PC-9 (cell line): ENCODE measurements around the gene FUT4. TPM values are rescaled to one million over a fixed set of nuclear protein-coding genes. Genes with fewer than 3 reads are reported as not detected.

Experiments
- BruUV-seq: library from RNA; stranded (reverse); fragments of 400-500 nt; replicated peaks from 2 replicates; lab custom pipeline; 2021; lab: Mats Ljungman, UMichigan
- CTCF ChIA-PET: fragments of 300-600 bp; sonication (Branson Sonifier 250); formaldehyde crosslinking; loops from one replicate; lab custom pipeline; 2022; ENCODE audit warnings: antibody characterized with exemption; lab: Charles Lee
- POLR2A ChIA-PET: fragments of 300-600 bp; sonication (Branson Sonifier 250); formaldehyde crosslinking; loops from one replicate; lab custom pipeline; 2022; ENCODE audit warnings: antibody characterized with exemption; ENCODE audit not compliant: unreplicated experiment; lab: Charles Lee
- DNase-seq, 2 experiments: peaks; one replicate each; pipeline versions ENCODE4 v3.0.0 to v3.0.0-alpha.2; 2015 to 2022; ENCODE audit warnings: mixed read lengths in 1 of 2
- H2AFZ ChIP-seq: fragments of 200-600 bp; sonication (generic); 2 replicates; pipeline ENCODE4 v1.8.1; 2017; ENCODE audit warnings: antibody characterized with exemption
- H3F3A ChIP-seq: fragments of 200-600 bp; sonication (generic); 2 replicates; pipeline ENCODE4 v1.8.1; 2017; ENCODE audit warnings: antibody characterized with exemption, mild to moderate bottlenecking, low read depth; ENCODE audit not compliant: insufficient read depth
- H3K27ac ChIP-seq: fragments of 200-600 bp; sonication (generic); 2 replicates; pipeline ENCODE4 v1.6.1; 2016; ENCODE audit warnings: mixed run types
- H3K27me3 ChIP-seq: fragments of 200-600 bp; sonication (generic); 2 replicates; pipeline ENCODE4 v1.6.1; 2016; ENCODE audit warnings: low read depth, mixed run types; ENCODE audit not compliant: insufficient read depth
- H3K36me3 ChIP-seq: fragments of 200-600 bp; sonication (generic); 2 replicates; pipeline ENCODE4 v1.6.1; 2016; ENCODE audit warnings: low read depth, mixed run types
- H3K4me1 ChIP-seq: fragments of 200-600 bp; sonication (generic); replicated peaks from 2 replicates; pipeline ENCODE4 v1.6.1; 2016; ENCODE audit warnings: mixed run types; ENCODE audit not compliant: insufficient read depth
- H3K4me2 ChIP-seq: fragments of 200-600 bp; sonication (generic); 2 replicates; pipeline ENCODE4 v1.6.1; 2017; ENCODE audit warnings: mixed run types
- H3K4me3 ChIP-seq: fragments of 200-600 bp; sonication (generic); 2 replicates; pipeline ENCODE4 v1.6.1; 2016; ENCODE audit warnings: mixed run types
- H3K79me2 ChIP-seq: fragments of 200-600 bp; sonication (generic); 2 replicates; pipeline ENCODE4 v1.6.1; 2017; ENCODE audit warnings: low read depth, mixed run types
- H3K9me2 ChIP-seq: fragments of 200-600 bp; sonication (generic); 2 replicates; pipeline ENCODE4 v1.8.1; 2017; ENCODE audit warnings: mild to moderate bottlenecking; ENCODE audit not compliant: insufficient read depth
- H3K9me3 ChIP-seq: fragments of 200-600 bp; sonication (generic); 2 replicates; pipeline ENCODE4 v1.8.1; 2016; ENCODE audit warnings: low read depth; ENCODE audit not compliant: insufficient read depth
- H4K20me1 ChIP-seq: fragments of 200-600 bp; sonication (generic); 2 replicates; pipeline ENCODE4 v1.8.1; 2017; ENCODE audit not compliant: insufficient read depth
- EZH2 ChIP-seq: fragments of 200-600 bp; sonication (generic); IDR thresholded peaks from 2 replicates; pipeline ENCODE4 v1.8.0; 2017; ENCODE audit warnings: antibody characterized with exemption, low read depth
- intact Hi-C: fragments of 100-400 bp; cut with micrococcal nuclease; formaldehyde crosslinking; loops from one replicate; pipeline ENCODE4 v1.10.0; 2022; ENCODE audit not compliant: unreplicated experiment
- total RNA-seq: library from RNA; stranded (reverse); gene quantifications from 2 replicates; pipeline ENCODE4 v1.2.3, GENCODE V29; 2021
- TF ChIP-seq, protein P1 (sequence below): fragments of 200-600 bp; sonication (generic); conservative IDR thresholded peaks from 2 replicates; pipeline ENCODE4 v1.6.1; 2017; ENCODE audit warnings: mixed run types, antibody characterized with exemption, mild to moderate bottlenecking, moderate library complexity

Gene FUT4
- total RNA-seq, 1 experiment from 2014 or later = 1.9 TPM

GRCh38 chr11:94595076-94595475 lies 51.4 kb downstream of the FUT4 start:
- H3K4me1 ChIP-seq = peaks cover 4% of the 10 kb centered on the region; the same call in 1 of the 2 replicates
- POLR2A ChIA-PET = no interaction called here
- no peak overlapping the region for H2AFZ ChIP-seq
- no peaks in the 10 kb centered on the region for H4K20me1 ChIP-seq
- H3K4me3 ChIP-seq = no peak overlapping the region
- CTCF ChIA-PET = no interaction called here
- H3K36me3 ChIP-seq = no peaks in the 10 kb centered on the region
- H3K9me3 ChIP-seq = no peaks in the 10 kb centered on the region
- no peak for DNase-seq
- H3K79me2 ChIP-seq = no peaks in the 10 kb centered on the region
- no peaks in the 10 kb centered on the region for H3K27me3 ChIP-seq
- no peaks in the 10 kb centered on the region; the same call in 1 of the 2 replicates for H3F3A ChIP-seq
- no peak for TF ChIP-seq EZH2
- TF ChIP-seq, protein P1, sequence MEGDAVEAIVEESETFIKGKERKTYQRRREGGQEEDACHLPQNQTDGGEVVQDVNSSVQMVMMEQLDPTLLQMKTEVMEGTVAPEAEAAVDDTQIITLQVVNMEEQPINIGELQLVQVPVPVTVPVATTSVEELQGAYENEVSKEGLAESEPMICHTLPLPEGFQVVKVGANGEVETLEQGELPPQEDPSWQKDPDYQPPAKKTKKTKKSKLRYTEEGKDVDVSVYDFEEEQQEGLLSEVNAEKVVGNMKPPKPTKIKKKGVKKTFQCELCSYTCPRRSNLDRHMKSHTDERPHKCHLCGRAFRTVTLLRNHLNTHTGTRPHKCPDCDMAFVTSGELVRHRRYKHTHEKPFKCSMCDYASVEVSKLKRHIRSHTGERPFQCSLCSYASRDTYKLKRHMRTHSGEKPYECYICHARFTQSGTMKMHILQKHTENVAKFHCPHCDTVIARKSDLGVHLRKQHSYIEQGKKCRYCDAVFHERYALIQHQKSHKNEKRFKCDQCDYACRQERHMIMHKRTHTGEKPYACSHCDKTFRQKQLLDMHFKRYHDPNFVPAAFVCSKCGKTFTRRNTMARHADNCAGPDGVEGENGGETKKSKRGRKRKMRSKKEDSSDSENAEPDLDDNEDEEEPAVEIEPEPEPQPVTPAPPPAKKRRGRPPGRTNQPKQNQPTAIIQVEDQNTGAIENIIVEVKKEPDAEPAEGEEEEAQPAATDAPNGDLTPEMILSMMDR = no peak
- H3K9me2 ChIP-seq = peaks cover 4% of the 10 kb centered on the region; the same call in 1 of the 2 replicates
- intact Hi-C loops = no loop called here
- H3K4me2 ChIP-seq = no peak overlapping the region
- BruUV-seq = no TSS peak
- H3K27ac ChIP-seq = no peak overlapping the region

DNA sequence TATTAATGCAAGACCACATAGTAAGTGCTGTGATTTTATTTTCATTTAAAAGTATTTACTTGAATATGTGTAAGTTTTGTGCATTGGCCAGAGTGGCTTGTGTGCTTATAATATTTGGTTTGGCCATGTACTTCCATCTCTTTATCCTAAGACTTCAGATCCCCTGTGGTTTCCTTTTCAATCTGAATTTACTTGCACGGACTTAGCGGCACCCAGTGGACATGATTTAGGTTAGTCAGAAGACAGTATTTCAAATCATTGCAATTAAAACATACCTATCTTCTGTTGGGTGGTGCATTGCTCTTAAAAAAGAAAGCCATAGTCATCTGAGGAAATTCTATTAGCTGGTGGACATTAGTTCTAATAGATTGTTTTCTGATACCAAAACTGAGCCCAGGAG lies 54.2 kb downstream of the FUT4 start:
- CTCF ChIA-PET = no interaction called here
- no peaks in the 10 kb centered on the region for H3K36me3 ChIP-seq
- no peaks in the 10 kb centered on the region for H3K27me3 ChIP-seq
- no peaks in the 10 kb centered on the region for H3K9me3 ChIP-seq
- no peak overlapping the region for H3K4me2 ChIP-seq
- H3K4me1 ChIP-seq = no peaks in the 10 kb centered on the region
- no peak for DNase-seq
- intact Hi-C loops = no loop called here
- POLR2A ChIA-PET = no interaction called here
- TF ChIP-seq EZH2 = no peak
- TF ChIP-seq, protein P1 = no peak
- no peak overlapping the region for H3K4me3 ChIP-seq
- no peaks in the 10 kb centered on the region for H4K20me1 ChIP-seq
- H2AFZ ChIP-seq = no peak overlapping the region
- BruUV-seq = no TSS peak
- no peak overlapping the region for H3K27ac ChIP-seq
- H3K9me2 ChIP-seq = no peaks in the 10 kb centered on the region
- H3F3A ChIP-seq = no peaks in the 10 kb centered on the region
- H3K79me2 ChIP-seq = no peaks in the 10 kb centered on the region

Other genes with a start within 250 kb of the FUT4 start
- gene IZUMO1R, start 239.3 kb upstream of the FUT4 start, total RNA-seq = not detected in 2 replicates
- gene GPR83, start 142.5 kb upstream of the FUT4 start, total RNA-seq = not detected in 2 replicates
- gene MRE11, start 50.1 kb upstream of the FUT4 start, total RNA-seq = 40.3 and 41.1 TPM in 2 replicates
- gene ANKRD49, start 49.9 kb upstream of the FUT4 start, total RNA-seq = 8.7 and 12.7 TPM in 2 replicates
- not detected in 2 replicates for gene C11orf97, start 31.5 kb upstream of the FUT4 start, total RNA-seq
- 0.26 and 0.33 TPM in 2 replicates for gene PIWIL4, start 23.4 kb downstream of the FUT4 start, total RNA-seq
- 48.0 and 60.5 TPM in 2 replicates for gene AMOTL1, start 224.4 kb downstream of the FUT4 start, total RNA-seq